KOPT-K1 (cell line): ENCODE data around the gene NOS2.
"Not testable (repeated sequence)": the region's sequence is repeated elsewhere in the genome, so short reads cannot be mapped to it uniquely, and the experiment has no call there.

Experiments
- H3K27ac ChIP-seq: fragments of 200-600 bp; sonication (generic); 2 replicates; pipeline ENCODE4 v1.5.1; 2016; ENCODE audit warnings: antibody characterized with exemption, mild to moderate bottlenecking, low read depth, low read length; ENCODE audit not compliant: poor library complexity, severe bottlenecking
- H3K36me3 ChIP-seq: fragments of 200-600 bp; sonication (generic); 2 replicates; pipeline ENCODE4 v1.5.1; 2017; ENCODE audit warnings: antibody characterized with exemption, mild to moderate bottlenecking, low read length, moderate library complexity; ENCODE audit not compliant: insufficient read depth
- H3K9me3 ChIP-seq: fragments of 200-600 bp; sonication (generic); 2 replicates; pipeline ENCODE4 v1.5.1; 2017; ENCODE audit warnings: antibody characterized with exemption, low read length, mild to moderate bottlenecking; ENCODE audit not compliant: insufficient read depth, poor library complexity, severe bottlenecking

NOS2 gene

GRCh38 chr17:27800522-27800921, at the start of gene NOS2:
NOS2 (minus strand) TSS chr17:27800529; CDS start chr17:27798809, 1,720 bp downstream.
- H3K27ac ChIP-seq, result no peak within 1 kb of the TSS
- no peaks in the 10 kb centered on the region for H3K36me3 ChIP-seq
- H3K9me3 ChIP-seq, result no peaks in the 10 kb centered on the region

DNA sequence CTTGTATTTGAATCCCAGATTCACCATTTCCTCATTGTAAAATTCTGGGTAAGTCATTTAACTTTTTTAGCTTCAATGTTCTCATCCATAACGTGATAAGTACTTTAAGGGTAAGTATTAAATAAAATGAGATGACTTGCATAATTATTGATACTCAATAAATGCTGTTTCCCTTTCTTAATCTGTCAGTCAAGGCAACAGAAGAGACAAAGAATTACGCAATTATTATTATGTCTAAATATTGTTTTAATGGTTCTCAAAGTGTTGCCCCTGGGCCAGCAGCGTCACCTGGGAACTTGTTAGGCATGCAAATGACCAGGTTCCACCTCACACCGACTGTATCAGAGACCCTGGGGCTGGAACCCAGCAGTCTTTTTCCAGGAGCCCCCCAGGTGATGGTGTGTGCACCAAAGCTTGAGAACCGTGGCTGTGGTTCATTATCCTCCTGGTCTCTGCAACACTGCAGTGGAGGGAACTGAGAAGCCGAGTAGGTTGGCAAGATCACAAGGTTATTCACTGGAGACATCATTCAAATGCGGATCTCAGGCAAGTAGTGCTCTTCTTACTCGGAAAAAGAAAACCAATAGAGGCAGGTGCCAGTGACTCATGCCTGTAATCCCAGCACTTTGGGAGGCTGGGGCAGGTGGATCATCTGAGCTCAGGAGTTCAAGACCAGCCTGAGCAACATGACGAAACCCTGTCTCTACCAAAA, 49.3 kb upstream of the NOS2 start:
- Histone ChIP-seq H3K36me3 (no peaks in the 10 kb centered on the region), H3K27ac (no peak overlapping the region), H3K9me3 (peaks cover 5% of the 10 kb centered on the region)

GRCh38 chr17:27848931-27849330, 48.6 kb upstream of the NOS2 start:
- Histone ChIP-seq H3K9me3 (peaks cover 5% of the 10 kb centered on the region), H3K36me3 (no peaks in the 10 kb centered on the region), H3K27ac (no peak overlapping the region)

DNA sequence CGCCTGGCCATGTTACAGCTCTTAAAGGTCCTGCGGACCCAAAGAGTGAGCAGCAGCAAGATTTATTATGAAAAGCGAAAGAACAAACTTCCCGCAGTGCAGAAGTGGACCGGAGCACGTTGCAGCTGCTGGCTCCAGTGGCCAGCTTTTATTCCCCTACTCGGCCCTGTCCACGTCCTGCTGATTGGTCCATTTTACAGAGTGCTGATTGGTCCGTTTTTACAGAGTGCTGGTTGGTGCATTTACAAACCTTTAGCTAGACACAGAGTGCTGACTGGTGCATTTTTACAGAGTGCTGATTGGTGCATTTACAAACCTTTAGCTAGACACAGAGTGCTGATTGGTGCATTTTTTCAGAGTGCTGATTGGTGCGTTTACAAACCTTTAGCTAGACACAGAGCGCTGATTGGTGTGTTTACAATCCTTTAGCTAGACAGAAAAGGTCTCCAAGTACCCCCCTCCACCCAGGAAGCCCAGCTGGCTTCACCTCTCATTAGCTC, 46.5 kb upstream of the NOS2 start:
- H3K27ac ChIP-seq, result peak overlapping the region; percentile 56

DNA sequence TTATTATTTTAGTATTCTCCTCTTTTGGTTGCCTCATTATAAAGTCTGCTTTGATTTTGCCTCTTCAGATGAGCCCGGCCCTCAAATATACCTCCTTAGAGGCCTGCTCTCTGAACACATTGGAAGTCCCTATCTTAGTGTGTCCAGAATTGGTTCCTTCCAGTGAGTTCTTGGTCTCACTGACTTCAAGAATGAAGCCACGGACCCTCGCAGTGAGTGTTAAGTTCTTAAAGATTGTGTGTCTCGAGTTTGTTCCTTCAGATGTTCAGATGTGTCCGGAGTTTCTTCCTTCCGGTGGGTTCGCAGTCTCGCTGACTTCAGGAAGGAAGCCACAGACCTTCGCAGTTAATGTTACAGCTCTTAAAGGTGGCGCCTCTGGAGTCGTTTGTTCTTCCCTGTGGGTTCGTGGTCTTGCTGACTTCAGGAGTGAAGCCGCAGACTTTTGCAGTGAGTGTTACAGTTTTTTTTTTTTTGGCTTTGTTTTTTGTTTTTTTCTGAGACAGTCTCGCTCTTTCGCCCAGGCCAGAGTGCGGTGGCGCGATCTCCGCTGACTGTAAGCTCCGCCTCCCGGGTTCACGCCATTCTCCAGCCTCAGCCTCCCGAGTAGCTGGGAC, 45.8 kb upstream of the NOS2 start:
- no peaks in the 10 kb centered on the region for H3K36me3 ChIP-seq
- H3K9me3 ChIP-seq, result peaks cover 5% of the 10 kb centered on the region
- H3K27ac ChIP-seq, result peak overlapping the region; percentile 56

More for the DNA sequence above, 46.5 kb upstream of the NOS2 start:
- H3K9me3 ChIP-seq, H3K36me3 ChIP-seq: not testable (repeated sequence)

DNA sequence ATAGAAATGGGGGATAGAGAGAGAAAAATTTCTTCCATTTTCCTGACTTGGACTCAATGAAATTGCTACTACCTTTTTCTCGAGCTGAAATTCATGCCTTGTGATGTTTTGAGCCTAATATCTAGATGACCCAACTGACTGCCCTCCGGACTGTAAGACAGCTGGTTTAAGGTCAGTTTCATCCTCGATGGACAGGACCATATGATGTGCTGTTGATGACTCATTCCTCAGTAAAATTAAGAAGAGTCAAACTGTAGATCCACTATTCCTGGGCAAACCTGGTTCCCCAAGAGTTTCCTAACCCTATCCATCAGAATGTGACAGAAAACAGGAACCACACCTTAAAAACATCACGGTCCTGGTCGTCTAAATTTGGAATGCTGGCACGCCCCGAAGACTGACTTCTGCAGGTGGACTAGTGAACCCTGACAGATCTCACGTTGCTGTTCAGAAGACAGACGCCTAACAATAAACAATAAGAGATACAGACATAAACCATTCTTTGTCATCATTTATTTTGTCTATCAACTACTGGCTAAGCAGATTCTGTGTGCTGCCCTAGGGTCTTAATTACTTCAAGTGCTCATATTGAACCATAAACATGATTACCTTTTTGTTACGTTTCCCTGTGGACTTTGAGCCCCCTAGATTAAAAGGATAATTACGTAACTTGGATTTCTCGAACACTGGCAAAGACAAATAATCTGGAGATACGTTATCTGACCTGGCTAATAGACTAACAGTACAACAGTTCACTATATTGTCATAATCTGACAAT, 45.1 kb upstream of the NOS2 start:
- no peaks in the 10 kb centered on the region for H3K36me3 ChIP-seq
- H3K27ac ChIP-seq, result peak overlapping the region; percentile 56
- peaks cover 5% of the 10 kb centered on the region for H3K9me3 ChIP-seq

DNA sequence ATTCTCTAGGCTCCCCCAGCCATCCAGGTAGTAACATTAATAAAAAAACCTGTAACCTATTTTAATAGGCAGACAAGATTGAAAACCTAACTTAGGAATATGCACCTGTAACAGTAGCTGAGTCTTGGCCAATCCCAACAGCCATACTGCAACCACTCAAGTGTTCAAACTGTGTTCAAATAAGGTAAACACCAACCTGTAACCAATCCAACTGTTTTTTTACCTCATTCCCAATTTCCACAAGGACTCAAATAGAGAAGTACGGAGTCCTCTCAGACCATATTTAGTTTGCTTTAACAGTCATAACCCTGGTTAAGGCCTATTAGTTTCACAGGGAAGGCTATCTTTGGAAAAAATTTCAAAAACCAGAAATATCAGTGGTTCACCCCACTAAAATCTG, 40.4 kb upstream of the NOS2 start:
- H3K36me3 ChIP-seq, result no peaks in the 10 kb centered on the region
- H3K9me3 ChIP-seq, result no peaks in the 10 kb centered on the region
- H3K27ac ChIP-seq, result no peak overlapping the region

- not testable (repeated sequence) for H3K27ac ChIP-seq, H3K36me3 ChIP-seq, H3K9me3 ChIP-seq
Measured at GRCh38 chr17:27840406-27840678, 40.0 kb upstream of the NOS2 start.

- not testable (repeated sequence) for H3K9me3 ChIP-seq, H3K36me3 ChIP-seq, H3K27ac ChIP-seq
Measured at GRCh38 chr17:27839571-27840405, 39.5 kb upstream of the NOS2 start.

DNA sequence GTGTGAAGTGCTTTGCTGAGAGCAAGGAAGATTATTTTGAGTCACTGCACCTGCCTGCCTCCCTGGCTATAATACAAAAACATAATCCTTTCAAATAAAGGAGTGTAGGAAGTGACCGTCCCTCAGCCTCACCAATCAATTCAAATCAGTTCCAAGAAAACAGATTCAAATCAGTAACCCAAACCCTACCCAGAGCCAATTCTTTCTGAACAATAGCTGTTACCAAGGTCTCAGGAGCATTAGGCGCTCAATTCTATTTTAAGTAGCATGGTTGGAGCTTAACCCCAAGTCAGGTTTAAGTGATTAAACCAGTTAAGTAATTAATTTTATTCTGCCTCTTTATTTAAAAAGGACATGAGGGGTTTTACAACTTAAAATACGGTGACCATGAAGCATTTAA, 38.3 kb upstream of the NOS2 start:
- H3K9me3 ChIP-seq, H3K36me3 ChIP-seq, H3K27ac ChIP-seq: not testable (repeated sequence)

DNA sequence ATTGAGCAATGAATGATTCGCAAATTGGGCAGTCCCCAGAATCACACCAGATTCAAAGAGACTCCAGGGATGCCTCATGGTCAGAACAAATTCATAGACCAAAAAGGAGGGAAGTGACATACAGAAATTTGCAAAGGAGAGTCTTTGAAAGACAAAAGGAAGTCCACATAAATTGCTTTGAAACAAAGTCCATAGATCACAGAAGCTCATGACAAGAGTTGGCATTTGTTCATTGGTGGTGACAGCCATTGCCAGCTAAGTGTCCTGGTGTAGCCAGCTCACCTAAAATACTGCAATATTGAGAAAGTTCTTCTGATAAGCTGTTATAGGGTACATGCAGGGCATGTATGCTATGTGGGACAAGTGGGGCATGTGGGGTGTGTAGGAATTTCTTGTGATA, 37.4 kb upstream of the NOS2 start:
- H3K36me3 ChIP-seq, H3K27ac ChIP-seq: not testable (repeated sequence)
- peaks cover 11% of the 10 kb centered on the region for H3K9me3 ChIP-seq

GRCh38 chr17:27836651-27837050, 36.3 kb upstream of the NOS2 start:
- Histone ChIP-seq H3K36me3 (no peaks in the 10 kb centered on the region), H3K9me3 (peaks cover 11% of the 10 kb centered on the region), H3K27ac (no peak overlapping the region)

GRCh38 chr17:27834571-27834970, 34.2 kb upstream of the NOS2 start:
- Histone ChIP-seq H3K9me3 (peaks cover 11% of the 10 kb centered on the region), H3K27ac (no peak overlapping the region)

GRCh38 chr17:27832831-27833230, 32.5 kb upstream of the NOS2 start:
- peaks cover 11% of the 10 kb centered on the region for H3K9me3 ChIP-seq
- no peak overlapping the region for H3K27ac ChIP-seq

More at GRCh38 chr17:27834571-27834970, 34.2 kb upstream of the NOS2 start:
- H3K36me3 ChIP-seq, result no peaks in the 10 kb centered on the region

GRCh38 chr17:27829888-27830287, 29.6 kb upstream of the NOS2 start:
- H3K36me3 ChIP-seq, H3K27ac ChIP-seq: not testable (repeated sequence)

More at GRCh38 chr17:27832831-27833230, 32.5 kb upstream of the NOS2 start:
- H3K36me3 ChIP-seq, result no peaks in the 10 kb centered on the region

More at GRCh38 chr17:27829888-27830287, 29.6 kb upstream of the NOS2 start:
- H3K9me3 ChIP-seq, result peaks cover 11% of the 10 kb centered on the region
